Small intestine (tissue), 7 donors: ENCODE results near the gene CENPM. TPM values are rescaled to one million over a fixed set of nuclear protein-coding genes. Genes with fewer than 3 reads are reported as not detected.

Experiments used
- DNase-seq, 2 donors: peaks; one replicate each; pipeline versions ENCODE4 v3.0.0 to v3.0.0-alpha.2; 2013
- FAIRE-seq: peaks from 2 replicates; lab custom pipeline; 2012; peaks lifted over from hg19 to GRCh38; lab: Jason Lieb, UNC
- H3K27ac ChIP-seq, 3 donors: one replicate each; pipeline ENCODE4 v1.5.1; 2013; ENCODE audit warnings: low read length in 2 of 3, mild to moderate bottlenecking in 2 of 3, control low read depth in 1 of 3, inconsistent platforms in 1 of 3, low read depth in 1 of 3, moderate library complexity in 1 of 3
- H3K27me3 ChIP-seq, 3 donors: one replicate each; pipeline ENCODE4 v1.6.1; 2013; ENCODE audit warnings: low read length in 3 of 3, inconsistent platforms in 1 of 3; ENCODE audit not compliant: control insufficient read depth in 3 of 3, insufficient read depth in 3 of 3
- H3K36me3 ChIP-seq, 3 donors: one replicate each; pipeline ENCODE4 v1.6.1; 2013; ENCODE audit warnings: low read length in 3 of 3, inconsistent platforms in 1 of 3, low read depth in 1 of 3, mild to moderate bottlenecking in 1 of 3, moderate library complexity in 1 of 3; ENCODE audit not compliant: control insufficient read depth in 3 of 3, insufficient read depth in 2 of 3
- H3K4me1 ChIP-seq, 3 donors: one replicate each; pipeline ENCODE4 v1.6.1; 2013; ENCODE audit warnings: low read length in 2 of 3, inconsistent platforms in 1 of 3, low read depth in 1 of 3, mild to moderate bottlenecking in 1 of 3, moderate library complexity in 1 of 3; ENCODE audit not compliant: control insufficient read depth in 3 of 3, insufficient read depth in 2 of 3
- H3K4me3 ChIP-seq, 3 donors: one replicate each; pipeline ENCODE4 v1.5.1; 2013; ENCODE audit warnings: low read length in 3 of 3, control low read depth in 1 of 3, inconsistent platforms in 1 of 3, low read depth in 1 of 3, mild to moderate bottlenecking in 1 of 3, moderate library complexity in 1 of 3
- H3K9me3 ChIP-seq, 2 donors: one replicate each; pipeline ENCODE4 v1.6.1; 2013; ENCODE audit warnings: low read depth in 1 of 2, low read length in 1 of 2; ENCODE audit not compliant: control insufficient read depth in 2 of 2, insufficient read depth in 1 of 2
- WGBS, 3 donors: extraction: QIAGEN DNeasy Blood & Tissue Kit; methylation state at CpG; one replicate each; pipeline ENCODE4 v1.1.7; 2013; 5-methylcytosine and 5-hydroxymethylcytosine counted together
- polyA plus RNA-seq, 4 donors: library from polyadenylated mRNA; stranded (reverse) in 3 of 4; unstranded in 1 of 4; fragments of 200-250 nt in 3 of 4; fragments of 120-200 nt in 1 of 4; gene quantifications; one replicate each; pipeline versions ENCODE4 v1.2.1 to v1.2.3, GENCODE V29; 2013
- donor health status: healthy with polysubstance abuse.
- donor health status: control.
- donor health status: control.
- donor health status: Bipolar disorder and iron deficiency.
- donor health status: healthy.

CENPM gene
- polyA plus RNA-seq, 4 donors, result 2.2 to 42.0 (median 8.0) TPM

DNA sequence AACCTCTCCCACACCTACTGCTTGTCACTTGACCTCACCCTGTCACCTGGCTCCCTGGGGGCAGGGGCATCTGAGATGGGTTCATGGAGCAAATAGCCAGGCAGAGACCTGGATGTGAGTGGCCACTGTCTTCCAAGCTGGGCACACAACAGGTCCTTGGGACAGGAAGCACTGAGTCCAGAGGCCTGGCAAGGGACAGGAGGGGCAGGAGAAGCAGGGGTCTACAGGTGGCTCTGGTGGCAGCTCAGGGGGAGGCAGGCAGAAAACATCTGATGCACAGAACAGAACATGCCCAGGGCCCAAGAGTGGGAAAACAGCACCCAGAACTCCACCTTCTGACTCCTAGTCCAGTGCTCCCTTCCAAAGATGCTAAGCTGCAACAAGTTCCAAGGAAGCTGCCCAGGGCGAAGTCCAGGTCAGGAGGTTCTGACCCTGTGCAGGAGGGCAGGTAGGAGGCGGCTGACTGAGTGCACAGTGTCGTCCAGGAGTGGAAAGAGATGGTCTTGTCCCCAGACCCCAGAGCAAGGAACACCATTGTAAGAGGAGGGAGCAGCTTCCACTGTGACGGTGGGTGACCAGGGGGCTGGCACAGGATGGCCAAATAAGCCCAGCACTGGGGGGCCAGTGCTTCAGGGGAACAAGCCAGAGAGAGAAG, 23.9 kb downstream of the CENPM start:
- 73 to 89% (median 79%) methylated on average over 4 of the region's 4 CpGs for WGBS, 3 donors
- Histone ChIP-seq H3K9me3 (no peaks in the 10 kb centered on the region), H3K4me3 (no peak overlapping the region), H3K27me3 (peaks cover 0 to 49% (median 7%) of the 10 kb centered on the region in 3 donors), H3K27ac (no peak overlapping the region), H3K36me3 (no peaks in the 10 kb centered on the region), H3K4me1 (peaks cover 2 to 7% (median 2%) of the 10 kb centered on the region in 3 donors)
- DNase-seq, result no peak
- no peak for FAIRE-seq

- Histone ChIP-seq H3K4me1 (peaks cover 2 to 9% (median 2%) of the 10 kb centered on the region in 3 donors), H3K27ac (no peak overlapping the region), H3K9me3 (no peaks in the 10 kb centered on the region), H3K27me3 (peaks cover 0 to 54% (median 7%) of the 10 kb centered on the region in 3 donors), H3K36me3 (no peaks in the 10 kb centered on the region), H3K4me3 (no peak overlapping the region)
- DNase-seq (no peak), FAIRE-seq (no peak)
- WGBS, 3 donors, result 78 to 85% (median 81%) methylated on average over 5 of the region's 5 CpGs
Observed at GRCh38 chr22:41922328-41922727, 24.6 kb downstream of the CENPM start.

DNA sequence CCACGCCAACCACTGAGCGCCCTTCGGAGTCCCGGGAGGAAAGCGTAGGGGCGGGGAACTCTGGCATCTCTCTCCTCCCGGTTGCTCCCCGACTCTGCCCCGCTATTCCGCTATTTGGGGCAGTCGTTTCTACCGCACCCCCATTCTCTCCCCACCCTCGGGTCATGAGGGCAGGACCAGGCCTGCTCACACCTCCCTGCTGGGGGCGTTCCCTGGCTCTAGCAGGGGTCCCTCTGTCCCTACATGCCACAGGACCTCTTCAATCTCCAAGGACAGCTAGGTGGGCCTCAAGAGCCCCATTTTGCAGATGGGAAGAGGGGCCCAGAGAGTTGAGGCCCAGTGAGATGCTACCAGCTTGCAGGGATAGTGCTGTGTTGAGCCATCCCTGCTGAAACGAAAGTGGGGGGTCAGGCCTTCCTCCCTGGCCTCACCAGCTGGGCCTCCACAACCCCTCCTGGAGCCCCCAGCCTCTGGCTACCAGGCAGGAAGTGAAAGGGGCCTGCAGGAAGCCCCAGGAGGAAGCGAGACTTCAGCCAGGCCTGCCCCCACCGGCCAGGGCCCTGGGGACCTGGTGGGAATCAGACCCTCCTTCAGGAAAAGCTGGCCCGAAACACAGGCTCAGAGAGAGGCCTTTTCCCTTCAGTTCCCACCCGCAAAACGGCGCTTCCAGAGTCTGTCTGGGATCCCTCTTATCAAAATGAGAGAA, 26.5 kb downstream of the CENPM start:
- Histone ChIP-seq H3K4me3 (peak overlapping the region in 1 of 3 donors; percentile 32), H3K4me1 (peaks cover 0 to 11% (median 0%) of the 10 kb centered on the region in 3 donors), H3K27me3 (peaks cover 0 to 61% (median 8%) of the 10 kb centered on the region in 3 donors), H3K9me3 (no peaks in the 10 kb centered on the region), H3K27ac (peak overlapping the region in 1 of 3 donors; percentile 44), H3K36me3 (no peaks in the 10 kb centered on the region)
- DNase-seq, result no peak
- 42 to 48% (median 47%) methylated on average over 19 to 21 of the region's 21 CpGs for WGBS, 3 donors
- FAIRE-seq, result no peak

- peak overlapping the region; percentile 14 to 34 (median 32) for H3K4me3 ChIP-seq
- WGBS, 3 donors, result 3 to 5% (median 3%) methylated on average over 55 to 62 of the region's 62 CpGs
Observed at GRCh38 chr22:41919357-41920224, 27.4 kb downstream of the CENPM start.

DNA sequence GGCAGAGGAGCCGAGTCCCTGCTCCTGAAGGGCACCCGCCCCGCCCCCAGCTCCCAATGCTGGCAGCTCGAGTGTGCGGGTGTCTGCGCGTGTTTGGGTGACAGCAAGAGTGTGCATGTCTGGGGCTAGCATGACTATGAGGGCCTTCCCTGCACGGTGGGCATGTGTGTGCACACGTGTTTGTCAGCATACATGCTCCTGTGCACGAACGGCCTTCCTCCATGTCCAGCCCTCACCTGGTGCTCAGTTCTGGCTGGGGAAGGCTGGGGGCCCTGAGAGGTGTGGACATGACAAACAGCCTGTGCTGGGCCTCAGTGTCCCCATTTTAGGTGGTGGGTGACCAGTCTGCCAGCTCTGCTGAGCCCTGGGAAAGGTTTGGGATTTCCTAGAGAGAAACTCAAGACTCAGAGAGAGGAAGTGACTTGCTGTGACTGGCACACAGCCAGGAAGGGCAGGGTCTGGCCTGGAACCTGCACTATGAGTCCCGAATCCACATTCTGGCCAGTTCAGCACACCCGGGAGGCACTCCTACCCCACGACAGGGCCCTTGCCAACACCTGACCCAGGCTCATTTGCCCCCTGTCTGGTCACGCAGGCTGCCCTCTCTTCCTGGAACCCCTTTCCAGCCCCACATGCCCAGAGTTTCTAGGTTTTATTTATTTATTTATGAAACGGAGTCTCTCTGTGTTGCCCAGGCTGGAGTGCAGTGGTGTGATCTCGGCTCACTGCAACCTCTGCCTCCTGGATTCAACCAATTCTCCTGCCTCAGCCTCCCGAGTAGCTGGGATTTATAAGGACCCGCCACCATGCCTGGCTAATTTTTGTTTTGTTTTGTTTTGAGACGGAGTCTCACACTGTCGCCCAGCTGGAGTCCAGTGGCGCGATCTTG, 28.8 kb downstream of the CENPM start:
- FAIRE-seq, result no peak
- H3K27ac ChIP-seq, result no peak overlapping the region
- peaks cover 0 to 16% (median 0%) of the 10 kb centered on the region in 3 donors for H3K4me1 ChIP-seq
- peaks cover 0 to 69% (median 18%) of the 10 kb centered on the region in 3 donors for H3K27me3 ChIP-seq
- no peaks in the 10 kb centered on the region for H3K9me3 ChIP-seq
- H3K36me3 ChIP-seq, result no peaks in the 10 kb centered on the region
- DNase-seq, result peak in 1 of 2 donors; percentile 61
- 34 to 52% (median 41%) methylated on average over 23 of the region's 23 CpGs for WGBS, 3 donors
- no peak overlapping the region for H3K4me3 ChIP-seq

More at GRCh38 chr22:41919357-41920224, 27.4 kb downstream of the CENPM start:
- H3K27me3 ChIP-seq, result peaks cover 0 to 60% (median 9%) of the 10 kb centered on the region in 3 donors
- FAIRE-seq, result no peak
- H3K4me1 ChIP-seq, result peaks cover 0 to 16% (median 0%) of the 10 kb centered on the region in 3 donors
- DNase-seq, result peak; percentile 58
- H3K27ac ChIP-seq, result peak overlapping the region in 1 of 3 donors; percentile 67
- no peaks in the 10 kb centered on the region for H3K36me3 ChIP-seq
- no peaks in the 10 kb centered on the region for H3K9me3 ChIP-seq

DNA sequence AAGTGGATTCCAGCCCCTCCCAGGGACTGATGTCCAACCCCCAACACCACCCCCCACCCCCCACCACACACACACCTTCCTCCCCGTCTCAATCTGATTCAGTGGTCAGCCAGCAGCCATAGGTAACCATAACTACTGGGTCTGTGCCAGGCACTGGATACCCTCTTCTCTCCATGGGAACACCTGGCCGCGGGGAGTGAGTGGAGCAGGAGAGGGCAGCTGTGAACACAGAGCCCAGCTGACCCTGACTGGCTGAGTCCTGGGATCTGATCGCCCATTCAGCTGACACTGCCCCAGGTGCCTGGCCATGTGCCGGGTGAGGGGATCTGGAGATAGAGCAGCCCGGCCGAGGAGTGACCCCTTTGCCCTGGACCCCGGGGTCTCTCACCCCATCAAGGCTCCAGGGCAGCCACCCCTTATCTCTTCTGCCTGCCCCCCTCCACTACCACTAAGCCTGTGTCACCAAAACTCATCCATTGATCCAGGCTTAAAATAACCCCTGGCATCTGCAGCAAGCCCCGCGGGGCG, 29.5 kb downstream of the CENPM start:
- H3K36me3 ChIP-seq, result no peaks in the 10 kb centered on the region
- DNase-seq (no peak), FAIRE-seq (no peak)
- H3K9me3 ChIP-seq, result peaks cover 0 to 4% of the 10 kb centered on the region in 2 donors
- H3K27ac ChIP-seq, result no peak overlapping the region
- 25 to 57% (median 52%) methylated on average over 10 to 11 of the region's 11 CpGs for WGBS, 3 donors
- H3K4me1 ChIP-seq, result peaks cover 0 to 16% (median 0%) of the 10 kb centered on the region in 3 donors
- H3K4me3 ChIP-seq, result no peak overlapping the region
- peaks cover 0 to 76% (median 24%) of the 10 kb centered on the region in 3 donors for H3K27me3 ChIP-seq

- FAIRE-seq, result no peak
Observed at GRCh38 chr22:41916745-41917358, 30.1 kb downstream of the CENPM start.

More at GRCh38 chr22:41916745-41917358, 30.1 kb downstream of the CENPM start:
- 41 to 59% (median 56%) methylated on average over 10 of the region's 10 CpGs for WGBS, 3 donors
- Histone ChIP-seq H3K4me3 (no peak overlapping the region), H3K4me1 (peaks cover 0 to 16% (median 0%) of the 10 kb centered on the region in 3 donors), H3K36me3 (no peaks in the 10 kb centered on the region), H3K27ac (no peak overlapping the region), H3K27me3 (peaks cover 0 to 82% (median 30%) of the 10 kb centered on the region in 3 donors), H3K9me3 (peaks cover 0 to 4% of the 10 kb centered on the region in 2 donors)
- no peak for DNase-seq
